NCI-H187 (cell line): ENCODE data around the gene TNFAIP3.

Experiments used
- DNase-seq, 2 experiments: peaks; one replicate each; lab custom pipeline; 2025; lab: John Stamatoyannopoulos, UW

TNFAIP3 gene

GRCh38 chr6:137864812-137865508 lies 2.1 kb upstream of the TNFAIP3 start:
- DNase-seq, result no peak

- DNase-seq, result no peak
Observed at GRCh38 chr6:137866200-137866913, 702 bp upstream of the TNFAIP3 start.

DNA sequence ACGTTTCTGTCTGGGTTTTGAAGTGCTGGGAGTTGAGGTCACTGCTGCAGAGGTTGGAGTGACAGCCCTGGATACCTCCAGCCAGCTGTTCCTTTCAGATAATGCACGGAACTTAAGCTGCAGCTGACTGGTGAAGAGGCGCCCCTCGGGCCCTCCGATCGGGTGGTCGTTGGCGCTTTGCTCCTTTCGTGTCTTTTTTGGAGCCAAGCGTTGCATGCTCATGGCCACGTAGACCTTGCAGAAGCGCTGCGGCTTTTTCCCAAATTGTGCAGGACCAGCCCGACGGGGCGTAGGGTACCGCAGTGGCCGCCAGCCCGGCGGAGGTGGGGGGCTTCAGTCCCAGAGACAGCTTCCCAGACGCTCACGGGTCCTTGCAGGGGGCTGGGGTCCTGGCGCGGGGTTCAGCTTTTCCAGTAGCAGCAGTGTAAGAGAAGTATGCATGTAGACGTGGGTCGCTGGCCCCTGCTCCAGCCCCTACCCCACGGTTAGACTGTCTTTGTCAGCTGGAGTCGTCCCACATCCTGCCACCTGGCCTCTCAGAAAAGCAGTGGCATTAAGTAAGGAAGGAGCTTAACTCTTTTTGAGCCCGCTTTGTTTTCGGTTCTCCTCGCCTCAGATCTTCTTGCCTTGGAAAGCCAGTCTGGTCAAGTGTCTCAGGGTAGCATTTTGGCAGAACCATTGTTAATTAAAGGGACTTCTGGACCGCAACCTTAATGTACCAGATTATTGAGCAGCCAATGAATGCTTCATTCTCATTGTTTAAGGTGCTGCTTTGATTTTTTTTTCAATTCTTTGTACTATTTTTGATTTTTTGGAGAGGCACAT lies 838 bp downstream of the TNFAIP3 start:
- DNase-seq, result no peak

- DNase-seq, result no peak
Observed at GRCh38 chr6:137868721-137869548, 1.9 kb downstream of the TNFAIP3 start.

DNA sequence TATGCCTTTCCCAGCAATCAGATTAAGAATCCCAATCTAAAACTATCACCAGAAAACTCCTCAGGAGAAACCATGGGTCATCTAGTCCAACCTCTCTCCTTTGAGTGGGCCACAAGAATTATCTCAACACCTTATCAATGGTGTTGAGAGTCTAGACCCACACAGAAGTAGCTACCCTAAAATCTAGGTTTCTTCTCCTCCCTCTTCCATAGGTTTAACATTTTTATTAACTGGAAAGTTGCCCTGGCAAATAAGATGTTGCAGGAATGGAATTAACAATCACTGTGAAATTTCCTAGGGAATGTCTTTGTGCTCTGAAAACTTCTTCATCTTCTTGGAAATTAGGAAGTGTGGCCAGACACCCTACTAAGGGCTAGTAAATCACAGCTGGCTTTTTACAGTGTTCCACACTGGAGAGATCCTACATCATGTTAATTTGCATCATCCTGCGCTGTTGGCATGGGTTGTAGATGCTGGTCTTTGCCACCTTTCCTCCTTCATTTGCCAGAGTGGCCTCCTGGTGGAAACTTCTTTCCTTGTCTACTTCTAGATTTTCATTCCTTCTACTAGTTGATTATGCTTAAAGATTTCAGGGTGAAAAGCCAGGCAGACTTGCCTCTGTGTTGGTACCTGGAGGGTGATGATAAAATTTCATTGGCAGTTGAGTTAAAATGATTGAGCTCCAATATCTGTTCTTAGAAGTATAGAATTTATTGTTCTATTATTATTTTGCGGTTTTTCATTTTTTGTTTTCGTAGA lies 2.7 kb downstream of the TNFAIP3 start:
- no peak for DNase-seq

- DNase-seq, result no peak
Observed at GRCh38 chr6:137870308-137870644, 3.2 kb downstream of the TNFAIP3 start.

DNA sequence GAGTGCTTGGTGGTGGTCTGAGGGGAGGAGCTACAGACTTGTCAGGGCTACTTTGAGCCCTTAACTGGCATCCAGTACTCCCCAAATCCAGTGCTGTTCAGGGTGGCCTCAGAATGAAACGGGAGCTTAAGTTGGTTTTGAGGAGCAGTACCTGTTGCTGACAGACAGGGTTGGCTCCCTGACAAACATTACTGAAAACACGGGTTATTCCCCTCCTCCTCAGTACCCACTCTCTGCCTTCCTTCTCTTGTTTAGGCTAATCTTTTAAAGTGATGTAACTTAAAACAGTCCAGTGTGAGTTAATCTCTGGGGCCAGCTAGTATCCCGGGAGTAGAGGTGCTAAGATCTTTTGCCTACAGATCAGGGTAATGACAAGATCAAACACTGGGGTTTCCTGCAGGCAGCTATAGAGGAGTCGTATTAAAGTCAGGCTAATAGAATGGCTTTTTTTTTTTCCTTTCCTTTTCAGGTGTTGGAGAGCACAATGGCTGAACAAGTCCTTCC lies 3.7 kb downstream of the TNFAIP3 start:
- no peak for DNase-seq

GRCh38 chr6:137871291-137871690 lies 4.2 kb downstream of the TNFAIP3 start:
- no peak for DNase-seq

DNA sequence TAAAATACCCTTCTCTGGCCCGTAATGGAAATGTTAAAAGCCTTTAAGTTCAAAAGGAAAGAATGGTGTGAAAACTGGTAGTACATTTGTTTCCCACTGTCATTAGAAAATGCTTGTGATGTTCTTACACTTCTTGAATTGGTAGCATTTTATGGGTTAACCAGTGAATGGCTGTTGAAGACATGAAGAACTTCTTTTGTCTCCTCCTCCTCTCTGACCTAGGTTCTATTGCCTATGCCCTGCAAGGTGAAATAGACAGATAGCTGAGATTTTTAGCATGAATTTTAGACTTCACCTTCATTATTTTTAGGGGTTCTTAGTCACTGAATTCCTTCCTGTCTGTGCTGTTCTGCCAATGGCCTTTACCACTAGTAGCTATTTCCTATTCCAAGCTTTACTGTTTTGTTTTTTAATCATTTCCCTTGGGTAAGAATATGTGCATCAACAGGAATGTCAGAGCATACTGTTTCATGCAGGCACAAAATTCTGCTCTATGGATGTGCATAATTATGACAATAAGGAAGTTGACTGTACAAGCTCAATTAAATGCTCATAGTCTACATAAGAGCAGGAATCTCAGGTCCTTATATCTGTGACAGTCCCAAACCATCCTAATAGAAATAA lies 4.9 kb downstream of the TNFAIP3 start:
- no peak for DNase-seq

- no peak for DNase-seq
Observed at GRCh38 chr6:137872581-137873115, 5.6 kb downstream of the TNFAIP3 start.

DNA sequence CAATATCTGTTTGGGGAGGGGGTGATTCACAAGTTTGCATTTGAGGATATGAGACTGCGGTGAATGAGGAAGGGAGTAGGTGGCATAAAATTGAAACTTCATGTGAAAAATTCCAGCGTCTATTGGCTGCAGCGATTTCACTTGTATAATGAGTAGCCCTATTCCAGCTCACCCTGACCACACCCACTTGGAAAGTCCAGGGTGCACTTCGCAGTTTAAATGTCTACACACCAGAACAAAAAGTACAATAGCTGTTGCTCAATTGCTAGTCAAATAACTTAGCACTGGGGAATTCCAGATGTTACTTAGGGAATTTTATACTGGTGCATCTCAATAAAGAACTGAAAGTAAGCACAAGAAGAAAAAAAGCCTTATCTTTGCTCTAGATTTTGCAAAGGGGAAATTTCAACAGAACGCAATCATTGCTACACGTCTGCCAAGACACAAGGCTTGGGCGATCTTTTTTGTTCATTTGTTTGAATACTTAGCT lies 6.3 kb downstream of the TNFAIP3 start:
- no peak for DNase-seq

- no peak for DNase-seq
Observed at GRCh38 chr6:137874204-137875057, 7.4 kb downstream of the TNFAIP3 start.

- no peak for DNase-seq
Observed at GRCh38 chr6:137875058-137875520, 8.0 kb downstream of the TNFAIP3 start.

DNA sequence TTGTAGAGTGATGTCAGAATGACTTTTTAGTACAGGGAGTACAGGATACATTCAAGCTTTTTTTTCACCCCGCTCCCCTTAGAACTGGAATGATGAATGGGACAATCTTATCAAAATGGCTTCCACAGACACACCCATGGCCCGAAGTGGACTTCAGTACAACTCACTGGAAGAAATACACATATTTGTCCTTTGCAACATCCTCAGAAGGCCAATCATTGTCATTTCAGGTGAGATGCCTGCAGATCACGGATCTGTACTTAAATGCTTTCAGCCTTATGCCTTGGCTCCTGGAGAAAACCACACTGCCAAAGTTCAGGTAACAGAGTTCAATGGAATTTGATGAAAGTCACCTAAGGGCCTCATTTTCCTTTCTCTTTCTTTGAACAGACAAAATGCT lies 8.5 kb downstream of the TNFAIP3 start:
- no peak for DNase-seq

GRCh38 chr6:137876547-137876946 lies 9.5 kb downstream of the TNFAIP3 start:
- no peak for DNase-seq

GRCh38 chr6:137877113-137877512 lies 10.1 kb downstream of the TNFAIP3 start:
- no peak for DNase-seq

GRCh38 chr6:137877606-137878005 lies 10.5 kb downstream of the TNFAIP3 start:
- DNase-seq, result no peak

- DNase-seq, result no peak
Observed at GRCh38 chr6:137878029-137878428, 11.0 kb downstream of the TNFAIP3 start.
